IMR-90 (cell line): ENCODE data around the gene NR1D2. TPM values are rescaled to one million over a fixed set of nuclear protein-coding genes. Genes with fewer than 3 reads are reported as not detected.

Source experiments
- ATAC-seq: fragments of 200-7000 bp; cut with Tn5 transposase; 2 replicates; pipeline ENCODE4 v1.9.1; 2020; ENCODE audit warnings: low read depth, mild to moderate bottlenecking, moderate library complexity
- BruUV-seq: library from RNA; stranded (reverse); fragments of 400-500 nt; replicated peaks from 2 replicates; lab custom pipeline; 2021; lab: Mats Ljungman, UMichigan
- CTCF ChIA-PET: fragments of 300-600 bp; formaldehyde crosslinking; extraction: SDS; loops from one replicate; lab custom pipeline; 2021; ENCODE audit warnings: antibody characterized with exemption; lab: Yijun Ruan, JAX
- POLR2A ChIA-PET: fragments of 300-600 bp; sonication (Branson Sonifier 250); formaldehyde crosslinking; loops from one replicate; lab custom pipeline; 2022; ENCODE audit warnings: antibody characterized with exemption; ENCODE audit not compliant: unreplicated experiment; lab: Charles Lee
- DNase-seq: peaks from one replicate; pipeline ENCODE4 v3.0.0; 2013
- H2AFZ ChIP-seq: replicated peaks from 2 replicates; pipeline ENCODE3; 2013; ENCODE audit warnings: low read length, mild to moderate bottlenecking; ENCODE audit not compliant: poor library complexity
- H2AK5ac ChIP-seq: 2 replicates; pipeline ENCODE4 v1.6.1; 2013; ENCODE audit warnings: low read depth, low read length, inconsistent platforms
- H2AK9ac ChIP-seq: replicated peaks from 2 replicates; pipeline ENCODE3; 2013; ENCODE audit warnings: mild to moderate bottlenecking, low read depth, low read length, moderate library complexity; ENCODE audit not compliant: poor library complexity
- H2BK120ac ChIP-seq: 2 replicates; pipeline ENCODE4 v1.6.1; 2013; ENCODE audit warnings: low read depth, low read length, inconsistent platforms
- H2BK15ac ChIP-seq: 3 replicates; pipeline ENCODE4 v1.6.1; 2013; ENCODE audit warnings: low read depth, low read length, inconsistent platforms
- H2BK20ac ChIP-seq: 2 replicates; pipeline ENCODE4 v1.6.1; 2013; ENCODE audit warnings: low read depth, mild to moderate bottlenecking, inconsistent platforms, low read length, moderate library complexity
- H2BK5ac ChIP-seq: 2 replicates; pipeline ENCODE4 v1.6.1; 2013; ENCODE audit warnings: mild to moderate bottlenecking, low read depth, low read length, inconsistent platforms; ENCODE audit not compliant: poor library complexity, severe bottlenecking
- H3K14ac ChIP-seq: replicated peaks from 2 replicates; pipeline ENCODE4 v1.6.1; 2013; ENCODE audit warnings: low read depth, low read length, inconsistent platforms
- H3K18ac ChIP-seq: 2 replicates; pipeline ENCODE4 v1.6.1; 2013; ENCODE audit warnings: low read depth, low read length, control low read depth
- H3K23ac ChIP-seq: 2 replicates; pipeline ENCODE4 v1.6.1; 2013; ENCODE audit warnings: low read depth, low read length, inconsistent platforms
- H3K27ac ChIP-seq: 2 replicates; pipeline ENCODE4 v1.5.1; 2013; ENCODE audit warnings: mild to moderate bottlenecking, control low read depth, low read length; ENCODE audit not compliant: insufficient read depth
- H3K27me3 ChIP-seq: 2 replicates; pipeline ENCODE4 v1.6.1; 2013; ENCODE audit warnings: low read length; ENCODE audit not compliant: control insufficient read depth, insufficient read depth
- H3K36me3 ChIP-seq: 2 replicates; pipeline ENCODE4 v1.6.1; 2013; ENCODE audit warnings: low read length, mixed read lengths; ENCODE audit not compliant: control insufficient read depth, insufficient read depth
- H3K4ac ChIP-seq: 2 replicates; pipeline ENCODE4 v1.6.1; 2013; ENCODE audit warnings: low read depth, low read length, inconsistent platforms
- H3K4me1 ChIP-seq: 2 replicates; pipeline ENCODE4 v1.6.1; 2013; ENCODE audit warnings: low read length, mixed read lengths; ENCODE audit not compliant: control insufficient read depth, insufficient read depth
- H3K4me2 ChIP-seq: 2 replicates; pipeline ENCODE4 v1.6.1; 2013; ENCODE audit warnings: low read depth, mild to moderate bottlenecking, control low read depth, low read length, moderate library complexity
- H3K4me3 ChIP-seq: 2 replicates; pipeline ENCODE4 v1.5.1; 2013; ENCODE audit warnings: low read depth, mild to moderate bottlenecking, control low read depth, low read length, moderate library complexity; ENCODE audit not compliant: insufficient read depth
- H3K56ac ChIP-seq: 2 replicates; pipeline ENCODE4 v1.6.1; 2013; ENCODE audit warnings: low read length, inconsistent platforms; ENCODE audit not compliant: insufficient read depth; ENCODE audit errors: extremely low read depth
- H3K79me1 ChIP-seq, 2 experiments: 2 replicates each; pipeline ENCODE4 v1.6.1; 2013; ENCODE audit warnings: low read length in 2 of 2, inconsistent platforms in 1 of 2, low read depth in 1 of 2
- H3K9ac ChIP-seq: 2 replicates; pipeline ENCODE4 v1.6.1; 2013; ENCODE audit warnings: low read depth, low read length, control low read depth
- H3K9me1 ChIP-seq: 2 replicates; pipeline ENCODE4 v1.6.1; 2013; ENCODE audit warnings: low read length, inconsistent platforms; ENCODE audit not compliant: insufficient read depth
- H3K9me3 ChIP-seq: 2 replicates; pipeline ENCODE4 v1.6.1; 2013; ENCODE audit warnings: low read length; ENCODE audit not compliant: control insufficient read depth, insufficient read depth
- H4K20me1 ChIP-seq: 2 replicates; pipeline ENCODE4 v1.6.1; 2013; ENCODE audit warnings: low read length, inconsistent platforms; ENCODE audit not compliant: insufficient read depth
- H4K5ac ChIP-seq: 2 replicates; pipeline ENCODE4 v1.6.1; 2013; ENCODE audit warnings: mild to moderate bottlenecking, low read depth, low read length, control low read depth
- H4K8ac ChIP-seq, 2 experiments: 2 replicates each; pipeline ENCODE4 v1.6.1; 2013; ENCODE audit warnings: low read depth in 2 of 2, low read length in 2 of 2, control low read depth in 1 of 2, inconsistent platforms in 1 of 2
- H4K91ac ChIP-seq: 2 replicates; pipeline ENCODE4 v1.6.1; 2013; ENCODE audit warnings: low read depth, low read length, inconsistent platforms; ENCODE audit not compliant: insufficient read depth
- BHLHE40 ChIP-seq: fragments of 150-350 bp; IDR thresholded peaks from 2 replicates; pipeline ENCODE4 v1.6.1; 2016; ENCODE audit warnings: mild to moderate bottlenecking, low read depth, low read length
- CEBPB ChIP-seq: IDR thresholded peaks from 2 replicates; pipeline ENCODE4 v1.6.1; 2012; ENCODE audit warnings: low read depth, low read length, improper control_type of control experiment
- CHD1 ChIP-seq: IDR thresholded peaks from 2 replicates; pipeline ENCODE4 v1.6.1; 2012; ENCODE audit warnings: low read depth, low read length, improper control_type of control experiment
- CTCF ChIP-seq: conservative IDR thresholded peaks from 2 replicates; pipeline ENCODE4 v1.5.1; 2012; ENCODE audit warnings: mild to moderate bottlenecking, low read depth, low read length, improper control_type of control experiment
- ELK1 ChIP-seq: fragments of 150-350 bp; IDR thresholded peaks from 2 replicates; pipeline ENCODE4 v1.6.1; 2016; ENCODE audit warnings: low read depth, mild to moderate bottlenecking, low read length, moderate library complexity, borderline replicate concordance
- FOS ChIP-seq: fragments of 150-350 bp; IDR thresholded peaks from 2 replicates; pipeline ENCODE4 v1.6.1; 2016; ENCODE audit warnings: low read depth, low read length
- MAFK ChIP-seq: IDR thresholded peaks from 2 replicates; pipeline ENCODE4 v1.6.1; 2012; ENCODE audit warnings: low read depth, low read length, improper control_type of control experiment
- MAZ ChIP-seq: IDR thresholded peaks from 2 replicates; pipeline ENCODE4 v1.6.1; 2012; ENCODE audit warnings: low read depth, mild to moderate bottlenecking, low read length, improper control_type of control experiment, moderate library complexity, borderline replicate concordance
- MXI1 ChIP-seq: IDR thresholded peaks from 2 replicates; pipeline ENCODE4 v1.6.1; 2012; ENCODE audit warnings: low read depth, mild to moderate bottlenecking, low read length, moderate library complexity, borderline replicate concordance
- NFE2L2 ChIP-seq: fragments of 150-350 bp; IDR thresholded peaks from 2 replicates; pipeline ENCODE4 v1.6.1; 2016; ENCODE audit warnings: low read depth, mild to moderate bottlenecking, low read length
- POLR2A ChIP-seq: IDR thresholded peaks from 2 replicates; pipeline ENCODE4 v1.6.1; 2012; ENCODE audit warnings: mild to moderate bottlenecking, low read depth, low read length
- RAD21 ChIP-seq: IDR thresholded peaks from 2 replicates; pipeline ENCODE4 v1.6.1; 2012; ENCODE audit warnings: low read length, improper control_type of control experiment
- RCOR1 ChIP-seq: IDR thresholded peaks from 2 replicates; pipeline ENCODE4 v1.6.1; 2012; ENCODE audit warnings: mild to moderate bottlenecking, low read length, improper control_type of control experiment; ENCODE audit not compliant: insufficient replicate concordance
- RFX5 ChIP-seq: IDR thresholded peaks from 2 replicates; pipeline ENCODE4 v1.8.0; 2012; ENCODE audit warnings: low read depth, mild to moderate bottlenecking, low read length, moderate library complexity
- SMC3 ChIP-seq: fragments of 150-350 bp; IDR thresholded peaks from 2 replicates; pipeline ENCODE4 v1.6.1; 2016; ENCODE audit warnings: low read depth, mild to moderate bottlenecking, antibody characterized with exemption, low read length, moderate library complexity
- USF2 ChIP-seq: fragments of 150-350 bp; IDR thresholded peaks from 2 replicates; pipeline ENCODE4 v1.6.1; 2017; ENCODE audit warnings: mild to moderate bottlenecking, antibody characterized with exemption, low read length, low read depth
- WGBS, 2 experiments: methylation state at CpG; one replicate each; pipeline versions ENCODE4 v1.1.5 to v1.1.7; 2013; ENCODE audit warnings: missing lambda C conversion rate in 2 of 2; ENCODE audit not compliant: insufficient read length in 1 of 2; ENCODE audit errors: extremely low coverage in 2 of 2; 5-methylcytosine and 5-hydroxymethylcytosine counted together
- dilution Hi-C: fragments of 300-500 bp; cut with HindIII; formaldehyde crosslinking; loops from one replicate; pipeline ENCODE4 v1.14.3; 2018; ENCODE audit warnings: low sequenced_read_pairs; ENCODE audit not compliant: unreplicated experiment
- in situ Hi-C: fragments of 300-500 bp; cut with MboI; formaldehyde crosslinking; loops from 3 replicates; pipeline ENCODE4 v1.14.3; 2019; ENCODE audit warnings: low sequenced_read_pairs, inconsistent platforms, mixed read lengths
- intact Hi-C: fragments of 100-400 bp; cut with micrococcal nuclease; formaldehyde crosslinking; loops from 2 replicates; pipeline ENCODE4 v1.10.0; 2022
- polyA plus RNA-seq, 3 experiments: library from polyadenylated mRNA; depleted of rRNA; stranded (reverse); fragments of >200 nt; gene quantifications; 2 replicates each; pipeline ENCODE4 v1.2.3, GENCODE V29; 2012; ENCODE audit warnings: low replicate concordance in 1 of 3
- total RNA-seq: library from RNA; depleted of rRNA; stranded (reverse); fragments of >200 nt; gene quantifications from 2 replicates; pipeline ENCODE4 v1.2.3, GENCODE V29; 2012

Gene NR1D2
- total and polyA plus RNA-seq, 2 of the 4 experiments (the other 2 are of a cell fraction): 8.1 to 41.0 TPM

- Histone ChIP-seq H3K56ac (no peak overlapping the region), H2AK5ac (no peak overlapping the region), H4K8ac (no peak overlapping the region), H3K36me3 (peaks cover 7% of the 10 kb centered on the region; the same call in 1 of the 2 replicates), H3K23ac (no peak overlapping the region), H2BK20ac (no peak overlapping the region), H2AFZ (no peak overlapping the region), H3K9me3 (no peaks in the 10 kb centered on the region), H3K14ac (no peak overlapping the region), H2BK5ac (no peak overlapping the region), H4K20me1 (peaks cover 49% of the 10 kb centered on the region), H3K9ac (no peak overlapping the region), H3K27ac (no peak overlapping the region), H3K9me1 (peaks cover 8% of the 10 kb centered on the region), H3K79me1 (peaks cover 23 to 69% of the 10 kb centered on the region in 2 experiments), H2BK15ac (no peak overlapping the region), H4K5ac (no peak overlapping the region), H2AK9ac (no peak overlapping the region), H3K4me3 (no peak overlapping the region), H2BK120ac (no peak overlapping the region), H3K4me1 (peaks cover 8% of the 10 kb centered on the region), H4K91ac (no peak overlapping the region), H3K18ac (no peak overlapping the region), H3K4ac (no peak overlapping the region), H3K27me3 (no peaks in the 10 kb centered on the region), H3K4me2 (no peak overlapping the region)
- ChIA-PET CTCF (no interaction called here), POLR2A (no interaction called here)
- intact Hi-C loops: no loop called here
- WGBS, 2 experiments: no CpG with 5 or more reads among the region's 3 CpGs
- ATAC-seq (no peak), DNase-seq (no peak)
- no TSS peak for BruUV-seq
- TF ChIP-seq CHD1 (no peak), RAD21 (no peak), USF2 (no peak), POLR2A (no peak), BHLHE40 (no peak), CTCF (no peak), MAZ (no peak), MXI1 (no peak), SMC3 (no peak), FOS (no peak), CEBPB (no peak), MAFK (no peak), RCOR1 (no peak), NFE2L2 (no peak), RFX5 (no peak), ELK1 (no peak)
- in situ Hi-C loops: no loop called here
- dilution Hi-C loops: no loop called here
These were observed 11.6 kb downstream of the NR1D2 start for GRCh38 chr3:23956701-23957100.
